Adrenal gland (tissue), 12 donors: ENCODE results near the gene NLRP9. TPM values are rescaled to one million over a fixed set of nuclear protein-coding genes. Genes with fewer than 3 reads are reported as not detected.

Experiments used
- DNase-seq, 7 donors: peaks; one replicate each; pipeline ENCODE4 v3.0.0-alpha.2; 2019 to 2020
- H3K27ac ChIP-seq, 5 donors: fragments of 200-600 bp; sonication (generic) in 4 of 5; 1 replicate in 3 of 5; 2 replicates in 2 of 5; pipeline versions ENCODE4 v1.5.1 to v1.8.0; 2016 to 2020; ENCODE audit warnings: mild to moderate bottlenecking in 1 of 5
- H3K27me3 ChIP-seq: fragments of 200-600 bp; 2 replicates; pipeline ENCODE4 v1.8.0; 2021
- H3K36me3 ChIP-seq, 2 donors: fragments of 200-600 bp; replicated peaks in 1 of 2; 1 replicate in 1 of 2; 2 replicates in 1 of 2; pipeline versions ENCODE4 v1.5.1 to v1.8.0; 2018 to 2022
- H3K4me1 ChIP-seq, 2 donors: fragments of 200-600 bp; replicated peaks in 1 of 2; 1 replicate in 1 of 2; 2 replicates in 1 of 2; pipeline versions ENCODE4 v1.5.1 to v1.8.0; 2018 to 2021
- H3K4me3 ChIP-seq, 4 donors: fragments of 200-600 bp; sonication (generic) in 3 of 4; one replicate each; pipeline ENCODE4 v1.5.1; 2016 to 2018
- H3K9me3 ChIP-seq, 3 donors: fragments of 200-600 bp; sonication (generic) in 1 of 3; replicated peaks in 1 of 3; 1 replicate in 2 of 3; 2 replicates in 1 of 3; pipeline versions ENCODE4 v1.5.1 to v1.8.0; 2016 to 2021
- CTCF ChIP-seq, 6 experiments: fragments of 450-650 bp in 4 of 6; fragments of 200-600 bp in 2 of 6; sonication (generic) in 1 of 6; IDR thresholded peaks; 1 replicate in 5 of 6; 2 replicates in 1 of 6; pipeline versions ENCODE4 v1.5.1 to v1.8.0; 2016 to 2021; ENCODE audit warnings: antibody characterized with exemption in 6 of 6, mild to moderate bottlenecking in 2 of 6, moderate library complexity in 1 of 6
- POLR2A ChIP-seq, 2 donors: fragments of 450-650 bp; IDR thresholded peaks; one replicate each; pipeline ENCODE4 v1.6.1; 2017; ENCODE audit warnings: antibody characterized with exemption in 2 of 2, mild to moderate bottlenecking in 2 of 2, moderate library complexity in 1 of 2
- WGBS, 4 donors: extraction: QIAGEN DNeasy Blood & Tissue Kit in 2 of 4; methylation state at CpG; one replicate each; pipeline versions ENCODE4 v1.1.5 to v1.1.7; 2013 to 2017; 5-methylcytosine and 5-hydroxymethylcytosine counted together
- intact Hi-C, 2 donors: fragments of 100-400 bp; cut with DNase I; formaldehyde crosslinking; loops; one replicate each; pipeline versions ENCODE4 v1.14.1 to v1.15.0; 2022 to 2023
- polyA plus RNA-seq, 3 donors: library from polyadenylated mRNA; stranded (reverse); fragments of 200-250 nt in 2 of 3; fragments of 350-450 nt in 1 of 3; fragmentation: Illumina TruSeq in 1 of 3; extraction: RNeasy Lipid Tissue Mini Kit (QIAGEN cat#74804) in 1 of 3; gene quantifications; one replicate each; pipeline ENCODE4 v1.2.3, GENCODE V29; 2013 to 2014
- small RNA-seq, 2 donors: library from RNA; depleted of rRNA; stranded (forward); fragments of <200 nt; gene quantifications; one replicate each; pipeline ENCODE3, GENCODE V24; 2016
- total RNA-seq, 9 donors: library from RNA; depleted of rRNA in 4 of 9; stranded (reverse); fragments of >200 nt in 4 of 9; fragments of 120-200 nt in 1 of 9; fragmentation: NEBNext Ultra II Directional in 1 of 9; extraction: Animal tissue kit (Norgen Biotek cat#: 25700) in 1 of 9; gene quantifications; one replicate each; pipeline versions ENCODE4 v1.1.0 to v1.2.4, GENCODE V29; 2013 to 2023
- donor health status: healthy with polysubstance abuse.
- donor health status: Bipolar disorder and iron deficiency.
- donor health status: DM: yes; HTN: yes; CAD: no.
- donor health status: DM: no; HTN: no; CAD: no.
- donor health status: DM: no; HTN: no; CAD: no.
- donor health status: DM: yes; HTN: yes; CAD: no.

The NLRP9 gene
- total and polyA plus RNA-seq, 12 donors: not detected

- no peak overlapping the region for H3K27ac ChIP-seq
- intact Hi-C loops: no loop called here
- peaks cover 0 to 62% of the 10 kb centered on the region in 2 donors for H3K36me3 ChIP-seq
- TF ChIP-seq POLR2A (IDR thresholded peaks at IDR 0.05) (no peak), CTCF (IDR thresholded peaks at IDR 0.05) (no peak)
- no peaks in the 10 kb centered on the region for H3K27me3 ChIP-seq
- H3K4me1 ChIP-seq: peaks cover 22 to 39% of the 10 kb centered on the region in 2 donors
- no peaks in the 10 kb centered on the region for H3K9me3 ChIP-seq
- H3K4me3 ChIP-seq: no peak overlapping the region
- no peak for DNase-seq
- 71 to 79% (median 76%) methylated on average over 12 to 16 of the region's 16 CpGs for WGBS, 4 donors
Measured at GRCh38 chr19:55660991-55661390, 77.2 kb downstream of the NLRP9 start.

- DNase-seq: no peak
- WGBS, 4 donors: 79 to 89% (median 84%) methylated on average over 8 to 12 of the region's 12 CpGs
- intact Hi-C loops: no loop called here
- Histone ChIP-seq H3K4me3 (no peak overlapping the region), H3K9me3 (no peaks in the 10 kb centered on the region), H3K36me3 (peaks cover 0 to 56% of the 10 kb centered on the region in 2 donors), H3K27me3 (no peaks in the 10 kb centered on the region), H3K27ac (peak overlapping the region in 1 of 5 donors; percentile 9), H3K4me1 (peaks cover 26 to 45% of the 10 kb centered on the region in 2 donors)
- TF ChIP-seq CTCF (IDR thresholded peaks at IDR 0.05): no peak
- no peak for TF ChIP-seq POLR2A (IDR thresholded peaks at IDR 0.05)
Measured at GRCh38 chr19:55660404-55660803, 77.8 kb downstream of the NLRP9 start.

GRCh38 chr19:55659822-55660221 is 78.4 kb downstream of the NLRP9 start:
- no peak for DNase-seq
- no peak for TF ChIP-seq POLR2A (IDR thresholded peaks at IDR 0.05)
- no peak for TF ChIP-seq CTCF (IDR thresholded peaks at IDR 0.05)
- H3K4me3 ChIP-seq: no peak overlapping the region
- H3K27me3 ChIP-seq: no peaks in the 10 kb centered on the region
- 54 to 68% (median 61%) methylated on average over 7 to 9 of the region's 9 CpGs for WGBS, 4 donors
- peak overlapping the region in 1 of 5 donors; percentile 9 for H3K27ac ChIP-seq
- no peaks in the 10 kb centered on the region for H3K9me3 ChIP-seq
- intact Hi-C loops: no loop called here
- H3K4me1 ChIP-seq: peaks cover 26 to 45% of the 10 kb centered on the region in 2 donors
- H3K36me3 ChIP-seq: peaks cover 0 to 55% of the 10 kb centered on the region in 2 donors

GRCh38 chr19:55658846-55659459 is 79.2 kb downstream of the NLRP9 start:
- DNase-seq: no peak
- intact Hi-C loops: no loop called here
- WGBS, 4 donors: 87 to 90% (median 88%) methylated on average over 17 to 37 of the region's 37 CpGs
- Histone ChIP-seq H3K4me3 (no peak overlapping the region), H3K36me3 (peaks cover 0 to 46% of the 10 kb centered on the region in 2 donors), H3K4me1 (peaks cover 26 to 45% of the 10 kb centered on the region in 2 donors), H3K27me3 (no peaks in the 10 kb centered on the region), H3K27ac (no peak overlapping the region), H3K9me3 (no peaks in the 10 kb centered on the region)
- no peak for TF ChIP-seq POLR2A (IDR thresholded peaks at IDR 0.05)

Small RNA genes lying within 50 kb of the gene (small RNA-seq; reads per million reads assigned to genes)
- 0 reads per million in 2 donors for gene AC010525.2

Other genes starting within 250 kb of the NLRP9 start
- 1 to 10 TPM in 8 of 9 donors, under 1 TPM in 1; 0.33 to 6.8 (median 4.4) TPM for gene SSC5D, start 250.0 kb downstream of the NLRP9 start, total RNA-seq
- gene SSC5D, start 250.0 kb downstream of the NLRP9 start, polyA plus RNA-seq: 1 to 10 TPM; 1.3 to 10.0 (median 1.5) TPM
- gene SBK2, start 201.3 kb downstream of the NLRP9 start, total RNA-seq: not detected
- gene SBK2, start 201.3 kb downstream of the NLRP9 start, polyA plus RNA-seq: not detected
- gene SBK3, start 192.9 kb downstream of the NLRP9 start, total RNA-seq: under 1 TPM in 2 of 9 donors, not detected in 7; 0.18 to 0.68 TPM
- gene SBK3, start 192.9 kb downstream of the NLRP9 start, polyA plus RNA-seq: under 1 TPM in 1 of 3 donors, not detected in 2; 0.10 TPM
- 10 to 100 TPM in 2 of 9 donors, 1 to 10 TPM in 7; 2.1 to 15.8 (median 7.9) TPM for gene ZNF579, start 157.6 kb downstream of the NLRP9 start, total RNA-seq
- gene ZNF579, start 157.6 kb downstream of the NLRP9 start, polyA plus RNA-seq: 10 to 100 TPM in 2 of 3 donors, 1 to 10 TPM in 1; 2.8 to 27.1 (median 12.2) TPM
- gene FIZ1, start 138.9 kb downstream of the NLRP9 start, total RNA-seq: 10 to 100 TPM in 4 of 9 donors, 1 to 10 TPM in 5; 4.4 to 19.7 (median 9.2) TPM
- gene FIZ1, start 138.9 kb downstream of the NLRP9 start, polyA plus RNA-seq: 10 to 100 TPM in 2 of 3 donors, 1 to 10 TPM in 1; 6.3 to 19.6 (median 15.2) TPM
- gene ZNF524, start 138.1 kb downstream of the NLRP9 start, total RNA-seq: 10 to 100 TPM in 8 of 9 donors, 1 to 10 TPM in 1; 7.7 to 83.7 (median 24.6) TPM
- gene ZNF524, start 138.1 kb downstream of the NLRP9 start, polyA plus RNA-seq: 10 to 100 TPM in 2 of 3 donors, under 1 TPM in 1; 0.93 to 57.6 (median 57.1) TPM
- gene ZNF865, start 132.8 kb downstream of the NLRP9 start, total RNA-seq: 10 to 100 TPM in 5 of 9 donors, 1 to 10 TPM in 3, under 1 TPM in 1; 0.72 to 19.6 (median 10.3) TPM
- gene ZNF865, start 132.8 kb downstream of the NLRP9 start, polyA plus RNA-seq: 10 to 100 TPM in 2 of 3 donors, 1 to 10 TPM in 1; 2.0 to 24.7 (median 11.7) TPM
- 10 to 100 TPM in 3 of 9 donors, 1 to 10 TPM in 6; 5.4 to 16.3 (median 9.7) TPM for gene ZNF784, start 113.8 kb downstream of the NLRP9 start, total RNA-seq
- 10 to 100 TPM in 1 of 3 donors, 1 to 10 TPM in 2; 3.5 to 13.6 (median 8.3) TPM for gene ZNF784, start 113.8 kb downstream of the NLRP9 start, polyA plus RNA-seq
- 10 to 100 TPM in 8 of 9 donors, 1 to 10 TPM in 1; 8.0 to 68.7 (median 42.0) TPM for gene ZNF580, start 97.4 kb downstream of the NLRP9 start, total RNA-seq
- 100 to 1,000 TPM in 1 of 3 donors, 10 to 100 TPM in 2; 16.6 to 101 (median 97.5) TPM for gene ZNF580, start 97.4 kb downstream of the NLRP9 start, polyA plus RNA-seq
- 10 to 100 TPM; 11.2 to 55.7 (median 22.7) TPM for gene ZNF581, start 94.8 kb downstream of the NLRP9 start, total RNA-seq
- gene ZNF581, start 94.8 kb downstream of the NLRP9 start, polyA plus RNA-seq: 10 to 100 TPM in 2 of 3 donors, 1 to 10 TPM in 1; 8.7 to 23.3 (median 22.4) TPM
- 10 to 100 TPM; 21.7 to 42.8 (median 27.3) TPM for gene CCDC106, start 90.2 kb downstream of the NLRP9 start, total RNA-seq
- 10 to 100 TPM; 14.8 to 63.8 (median 42.8) TPM for gene CCDC106, start 90.2 kb downstream of the NLRP9 start, polyA plus RNA-seq
- gene U2AF2, start 83.4 kb downstream of the NLRP9 start, total RNA-seq: 100 to 1,000 TPM in 6 of 9 donors, 10 to 100 TPM in 3; 76.0 to 178 (median 119) TPM
- 100 to 1,000 TPM in 1 of 3 donors, 10 to 100 TPM in 2; 58.9 to 243 (median 85.3) TPM for gene U2AF2, start 83.4 kb downstream of the NLRP9 start, polyA plus RNA-seq
- gene EPN1, start 63.2 kb downstream of the NLRP9 start, total RNA-seq: 100 to 1,000 TPM in 8 of 9 donors, 10 to 100 TPM in 1; 20.1 to 235 (median 162) TPM
- gene EPN1, start 63.2 kb downstream of the NLRP9 start, polyA plus RNA-seq: 100 to 1,000 TPM in 1 of 3 donors, 10 to 100 TPM in 2; 27.8 to 151 (median 77.1) TPM
- under 1 TPM in 1 of 9 donors, not detected in 8; 0.28 TPM for gene RFPL4A, start 20.7 kb upstream of the NLRP9 start, total RNA-seq
- gene RFPL4A, start 20.7 kb upstream of the NLRP9 start, polyA plus RNA-seq: not detected
- gene RFPL4AL1, start 30.7 kb upstream of the NLRP9 start, total RNA-seq: not detected
- not detected for gene RFPL4AL1, start 30.7 kb upstream of the NLRP9 start, polyA plus RNA-seq
- gene NLRP11, start 93.6 kb upstream of the NLRP9 start, total RNA-seq: under 1 TPM in 2 of 9 donors, not detected in 7; 0.06 to 0.11 TPM
- gene NLRP11, start 93.6 kb upstream of the NLRP9 start, polyA plus RNA-seq: not detected
- gene NLRP4, start 98.1 kb upstream of the NLRP9 start, total RNA-seq: not detected
- gene NLRP4, start 98.1 kb upstream of the NLRP9 start, polyA plus RNA-seq: not detected
- gene NLRP13, start 193.9 kb upstream of the NLRP9 start, total RNA-seq: not detected
- gene NLRP13, start 193.9 kb upstream of the NLRP9 start, polyA plus RNA-seq: not detected
- not detected for gene NLRP8, start 209.4 kb upstream of the NLRP9 start, total RNA-seq
- gene NLRP8, start 209.4 kb upstream of the NLRP9 start, polyA plus RNA-seq: not detected
- not detected for gene NLRP5, start 248.4 kb upstream of the NLRP9 start, total RNA-seq
- not detected for gene NLRP5, start 248.4 kb upstream of the NLRP9 start, polyA plus RNA-seq